Stimulated activated CD8-positive, alpha-beta memory T cell treated with anti-CD3 and anti-CD28 coated beads, Interleukin-4, amount 100 ng/mL, for 24 hours (primary cell): ENCODE measurements around the gene REPIN1.

ENCODE experiments used
- DNase-seq: peaks from one replicate; pipeline ENCODE4 v3.0.0-alpha.2; 2020; ENCODE audit warnings: low read depth

REPIN1 gene

GRCh38 chr7:150360363-150361058 lies 8.1 kb upstream of the REPIN1 start:
- no peak for DNase-seq

- no peak for DNase-seq
These were observed 7.2 kb upstream of the REPIN1 start for GRCh38 chr7:150361402-150361801.

- DNase-seq: no peak
These were observed 6.6 kb upstream of the REPIN1 start for GRCh38 chr7:150361807-150362621.

- DNase-seq: no peak
These were observed 5.3 kb upstream of the REPIN1 start for GRCh38 chr7:150363370-150363769.

DNA sequence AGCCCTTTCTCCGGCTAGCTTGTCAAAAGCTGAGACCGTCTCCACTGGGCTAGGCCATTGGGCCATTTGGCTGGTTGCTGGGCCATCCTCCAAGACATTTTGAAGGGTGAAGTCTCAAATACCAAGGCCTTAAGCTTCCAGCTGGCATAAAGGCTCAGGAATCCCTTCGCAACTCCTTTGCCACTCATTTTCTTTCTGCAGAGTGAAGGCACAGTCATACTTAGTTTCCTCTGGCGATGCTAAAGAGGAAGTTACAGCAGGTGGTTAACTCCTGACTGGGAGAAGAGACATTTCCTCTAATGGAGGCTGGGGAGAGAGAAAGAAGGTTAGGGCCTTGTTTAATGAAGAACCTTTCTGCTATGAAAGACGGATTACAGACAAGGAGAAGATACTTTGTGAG lies 4.8 kb upstream of the REPIN1 start:
- DNase-seq: no peak

DNA sequence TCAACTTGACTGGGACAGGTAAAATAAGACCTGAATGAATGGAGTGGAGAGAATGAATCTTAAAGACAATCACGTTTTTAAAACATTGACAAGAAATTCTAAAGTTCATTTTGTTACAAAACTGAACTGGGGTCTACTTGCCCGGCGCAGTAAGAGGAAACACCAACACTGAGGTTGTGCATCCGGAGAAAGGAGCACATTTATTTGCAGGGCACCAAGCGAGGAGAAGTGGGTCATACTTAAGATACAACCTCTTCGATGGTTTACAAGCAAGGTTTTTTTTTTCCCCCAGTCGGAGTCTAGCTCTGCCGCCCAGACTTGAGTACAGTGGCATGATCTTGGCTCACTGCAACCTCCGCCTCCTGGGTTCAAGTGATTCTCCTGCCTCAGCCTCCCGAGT lies 3.4 kb upstream of the REPIN1 start:
- DNase-seq: no peak

DNA sequence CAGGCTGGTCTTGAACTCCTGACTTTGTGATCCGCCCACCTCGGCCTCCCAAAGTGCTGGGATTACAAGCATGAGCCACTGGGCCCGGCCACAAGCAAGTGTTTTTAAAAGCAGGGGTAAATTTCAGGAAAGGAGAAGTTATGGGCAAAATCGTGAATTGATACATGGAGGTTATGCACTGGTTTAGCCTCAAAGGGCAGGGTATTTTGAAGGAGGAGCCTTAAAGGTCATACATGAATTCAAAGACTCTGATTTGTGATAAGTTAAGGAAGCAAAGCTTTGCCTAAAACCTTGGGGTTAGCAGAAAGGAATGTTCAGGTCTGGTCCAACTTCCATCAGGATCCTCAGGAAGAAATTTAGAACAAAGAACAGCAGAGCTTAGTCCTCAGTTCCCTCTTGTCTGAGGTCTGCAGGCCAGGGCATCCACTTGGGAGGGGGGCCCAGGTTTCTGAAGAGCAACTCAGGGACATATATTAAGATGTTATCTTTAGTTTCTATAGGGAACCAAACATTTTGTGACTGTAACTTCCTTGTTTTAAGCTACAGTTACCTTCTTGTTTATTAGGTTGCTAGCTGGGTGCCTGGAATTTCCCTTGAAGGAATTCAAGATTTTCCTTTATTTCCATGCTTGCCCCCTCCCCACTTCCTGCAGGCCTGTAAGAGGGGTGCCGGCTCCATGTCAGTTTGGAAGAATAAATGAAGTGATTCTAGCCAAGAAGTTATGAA lies 2.8 kb upstream of the REPIN1 start:
- DNase-seq: no peak

DNA sequence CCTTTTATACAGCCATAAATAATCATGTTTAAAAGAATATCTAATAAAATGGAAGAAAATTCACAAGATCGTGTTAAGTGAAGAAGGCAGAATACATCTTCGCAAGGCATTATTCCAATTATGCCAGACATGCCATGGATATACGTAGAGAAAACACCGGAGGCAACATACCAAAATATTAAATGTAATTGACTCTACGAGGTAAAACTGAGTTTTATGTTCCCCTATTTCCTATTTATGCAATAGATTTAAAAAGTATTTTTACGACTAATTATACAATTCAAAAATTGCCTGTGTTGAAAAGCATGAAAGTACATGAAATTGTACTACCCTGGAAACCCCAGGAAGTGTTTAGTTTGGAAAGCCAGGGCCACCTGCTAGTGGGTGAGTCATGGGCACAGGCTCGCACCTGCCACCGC lies 936 bp upstream of the REPIN1 start:
- no peak for DNase-seq

DNA sequence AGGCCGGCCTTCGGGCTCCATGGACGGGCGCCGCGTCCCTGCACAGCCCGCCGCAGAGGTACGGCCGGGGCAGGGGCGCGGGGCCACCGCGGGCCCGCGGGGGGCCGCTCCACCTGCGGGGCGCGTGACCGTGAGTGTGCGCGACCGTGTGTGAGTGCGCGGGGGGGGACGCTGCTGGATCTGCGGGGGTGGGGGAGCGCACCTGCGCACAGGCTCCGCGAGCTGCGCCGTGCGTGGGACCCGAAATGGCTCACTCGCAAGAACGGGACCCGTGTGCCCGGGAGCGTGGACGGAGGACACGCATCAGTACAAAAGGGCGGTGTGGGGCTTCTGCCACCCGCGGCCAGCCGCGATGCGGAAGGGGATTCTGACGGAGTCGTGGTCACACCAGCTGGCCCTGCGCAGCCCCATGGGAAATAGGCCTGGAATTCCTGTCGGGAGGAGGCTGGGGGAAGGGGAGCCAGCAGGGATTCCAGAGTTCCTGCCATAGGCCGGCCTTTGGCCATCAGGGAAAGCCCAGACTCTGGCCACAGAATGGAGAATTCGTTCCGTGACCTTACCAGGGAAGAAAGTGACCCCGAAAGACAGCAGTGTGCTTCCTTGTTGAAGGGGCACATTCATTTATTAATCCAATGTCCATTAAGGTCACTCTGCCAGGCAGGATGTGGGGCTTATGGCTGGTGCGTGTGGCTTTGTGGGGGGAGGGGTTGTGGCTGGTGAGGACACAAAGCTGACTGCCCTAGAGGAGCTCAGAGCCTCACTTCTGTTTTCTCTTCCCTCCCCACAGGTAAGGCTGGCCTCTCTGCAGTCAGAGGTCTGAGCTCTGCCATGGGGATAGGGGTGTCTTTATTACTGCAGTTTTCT lies 494 bp downstream of the REPIN1 start:
- no peak for DNase-seq

DNA sequence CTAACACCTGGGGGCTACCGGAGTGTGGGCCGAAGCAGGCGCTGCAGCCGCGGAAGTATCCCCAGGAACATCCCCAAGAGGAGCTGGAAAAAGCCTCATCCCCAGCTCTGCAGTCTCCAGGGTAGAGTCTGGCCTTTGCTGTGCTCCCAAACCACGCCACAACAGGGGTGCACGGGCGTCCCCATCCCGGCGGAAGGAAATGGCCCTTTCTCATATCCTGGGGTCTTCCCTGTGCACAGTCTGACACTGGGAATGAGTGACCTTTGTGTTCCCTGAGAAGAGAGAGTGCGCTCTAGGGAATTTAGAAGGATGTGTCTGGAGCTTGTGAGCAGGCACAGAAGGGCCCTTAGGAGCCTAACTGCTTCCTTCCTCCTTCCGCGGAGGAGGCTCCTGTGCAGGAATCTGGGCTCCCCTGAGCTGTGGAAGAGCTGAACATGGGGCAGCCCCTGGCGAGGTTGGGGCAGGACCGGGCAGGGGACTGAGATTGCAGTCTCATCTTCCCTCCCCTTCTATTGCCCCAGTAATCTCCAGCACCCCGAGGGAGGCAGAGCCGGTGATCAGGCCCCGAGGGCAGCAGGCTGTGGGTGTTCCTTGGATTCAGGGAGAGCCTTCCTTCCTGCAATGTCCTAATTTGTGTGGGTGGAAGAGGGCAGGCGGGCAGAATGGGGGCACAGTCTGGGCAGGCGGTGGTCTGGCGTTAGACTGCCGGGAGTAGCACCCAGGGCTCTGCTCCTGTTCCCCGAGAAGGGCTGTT lies 1.3 kb downstream of the REPIN1 start:
- no peak for DNase-seq

DNA sequence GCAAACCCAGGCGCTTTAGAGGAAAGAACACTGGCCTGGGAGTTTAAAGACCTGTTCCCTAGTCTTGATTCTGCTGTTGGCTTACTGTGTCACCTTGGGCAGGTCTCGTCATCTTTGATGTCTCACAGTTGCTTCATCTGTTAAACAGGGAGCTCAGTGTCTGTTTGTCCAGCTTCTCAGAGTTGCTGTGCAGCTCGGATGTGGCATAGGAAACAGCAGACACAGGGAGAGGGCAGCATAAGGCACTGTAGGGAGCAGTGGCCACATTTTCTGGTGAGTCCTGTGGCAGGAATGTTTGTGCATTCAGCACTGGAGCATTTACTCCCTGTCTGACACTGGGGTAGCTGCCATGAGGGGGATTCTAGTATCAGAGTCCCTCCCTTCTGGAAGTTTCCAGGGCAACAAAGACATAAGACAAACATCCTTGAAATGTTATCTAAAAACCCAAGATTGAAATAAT lies 2.0 kb downstream of the REPIN1 start:
- DNase-seq: no peak

DNA sequence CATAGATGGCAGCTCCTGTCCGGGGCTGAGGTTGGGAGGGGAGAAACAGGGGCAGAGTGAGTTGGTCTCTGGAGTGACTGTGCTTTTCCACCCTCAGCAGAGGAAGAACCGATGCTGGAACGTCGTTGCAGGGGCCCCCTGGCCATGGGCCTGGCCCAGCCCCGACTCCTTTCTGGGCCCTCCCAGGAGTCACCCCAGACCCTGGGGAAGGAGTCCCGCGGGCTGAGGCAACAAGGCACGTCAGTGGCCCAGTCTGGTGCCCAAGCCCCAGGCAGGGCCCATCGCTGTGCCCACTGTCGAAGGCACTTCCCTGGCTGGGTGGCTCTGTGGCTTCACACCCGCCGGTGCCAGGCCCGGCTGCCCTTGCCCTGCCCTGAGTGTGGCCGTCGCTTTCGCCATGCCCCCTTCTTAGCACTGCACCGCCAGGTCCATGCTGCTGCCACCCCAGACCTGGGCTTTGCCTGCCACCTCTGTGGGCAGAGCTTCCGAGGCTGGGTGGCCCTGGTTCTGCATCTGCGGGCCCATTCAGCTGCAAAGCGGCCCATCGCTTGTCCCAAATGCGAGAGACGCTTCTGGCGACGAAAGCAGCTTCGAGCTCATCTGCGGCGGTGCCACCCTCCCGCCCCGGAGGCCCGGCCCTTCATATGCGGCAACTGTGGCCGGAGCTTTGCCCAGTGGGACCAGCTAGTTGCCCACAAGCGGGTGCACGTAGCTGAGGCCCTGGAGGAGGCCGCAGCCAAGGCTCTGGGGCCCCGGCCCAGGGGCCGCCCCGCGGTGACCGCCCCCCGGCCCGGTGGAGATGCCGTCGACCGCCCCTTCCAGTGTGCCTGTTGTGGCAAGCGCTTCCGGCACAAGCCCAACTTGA lies 2.7 kb downstream of the REPIN1 start:
- no peak for DNase-seq

DNA sequence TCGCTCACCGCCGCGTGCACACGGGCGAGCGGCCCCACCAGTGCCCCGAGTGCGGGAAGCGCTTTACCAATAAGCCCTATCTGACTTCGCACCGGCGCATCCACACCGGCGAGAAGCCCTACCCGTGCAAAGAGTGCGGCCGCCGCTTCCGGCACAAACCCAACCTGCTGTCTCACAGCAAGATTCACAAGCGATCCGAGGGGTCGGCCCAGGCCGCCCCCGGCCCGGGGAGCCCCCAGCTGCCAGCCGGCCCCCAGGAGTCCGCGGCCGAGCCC lies 3.3 kb downstream of the REPIN1 start:
- DNase-seq: no peak

GRCh38 chr7:150372271-150373048 lies 3.8 kb downstream of the REPIN1 start:
- DNase-seq: no peak

DNA sequence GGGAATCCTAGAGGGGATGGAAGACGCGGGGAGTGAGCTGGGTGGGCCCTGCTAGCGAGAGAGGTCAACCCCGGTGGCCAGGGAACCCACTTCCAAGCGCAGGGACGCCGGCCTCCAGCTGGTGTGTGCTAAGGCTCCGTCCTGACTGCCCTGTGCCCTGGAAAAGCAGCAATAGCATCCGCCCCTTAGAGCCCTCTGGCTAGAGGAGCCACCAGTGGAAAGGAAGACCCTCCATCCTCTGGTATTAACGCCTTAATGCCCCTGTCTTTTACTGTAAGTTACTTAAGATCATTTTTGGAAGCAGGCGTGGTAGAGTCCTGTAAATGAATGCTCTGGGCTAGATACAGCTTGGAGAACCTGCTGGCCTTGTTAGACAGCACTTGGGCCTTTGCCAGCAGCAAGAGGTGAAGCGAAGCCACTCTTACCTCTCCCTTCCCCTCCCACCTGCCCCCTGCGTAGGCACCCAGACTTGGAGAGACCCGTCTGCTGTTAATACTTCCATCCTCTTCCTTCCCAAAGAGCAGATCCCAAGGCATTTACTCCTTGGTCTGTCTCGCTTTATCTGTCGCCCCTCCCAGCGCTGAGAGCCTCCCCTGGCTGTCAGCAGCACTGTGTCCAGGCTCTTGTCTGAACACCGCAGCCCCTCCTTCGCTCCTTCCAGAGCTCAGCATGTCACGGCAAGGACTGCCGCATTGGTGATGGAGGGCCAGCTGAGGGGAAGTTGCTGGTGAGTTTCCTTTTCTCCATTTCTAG lies 4.6 kb downstream of the REPIN1 start:
- DNase-seq: no peak

DNA sequence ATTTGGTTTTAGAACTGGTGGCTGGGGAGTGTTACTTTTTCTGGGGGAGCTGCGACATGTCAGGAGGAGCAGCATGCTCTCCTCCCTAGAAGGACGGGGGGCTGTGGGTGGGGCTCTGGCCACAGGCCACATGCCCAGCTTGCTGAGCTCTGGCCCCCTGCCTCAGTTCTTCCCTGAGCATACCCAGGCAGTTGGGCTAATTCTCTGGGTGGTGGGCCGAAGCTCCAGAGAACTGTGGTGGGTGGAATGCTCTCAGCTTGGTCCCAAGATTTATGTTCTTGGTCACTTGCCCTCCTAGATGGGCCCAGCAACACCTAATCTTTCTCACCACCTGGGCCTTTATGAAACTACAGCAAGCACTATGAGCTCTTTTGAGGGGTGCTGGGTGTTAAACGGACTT lies 5.4 kb downstream of the REPIN1 start:
- no peak for DNase-seq

DNA sequence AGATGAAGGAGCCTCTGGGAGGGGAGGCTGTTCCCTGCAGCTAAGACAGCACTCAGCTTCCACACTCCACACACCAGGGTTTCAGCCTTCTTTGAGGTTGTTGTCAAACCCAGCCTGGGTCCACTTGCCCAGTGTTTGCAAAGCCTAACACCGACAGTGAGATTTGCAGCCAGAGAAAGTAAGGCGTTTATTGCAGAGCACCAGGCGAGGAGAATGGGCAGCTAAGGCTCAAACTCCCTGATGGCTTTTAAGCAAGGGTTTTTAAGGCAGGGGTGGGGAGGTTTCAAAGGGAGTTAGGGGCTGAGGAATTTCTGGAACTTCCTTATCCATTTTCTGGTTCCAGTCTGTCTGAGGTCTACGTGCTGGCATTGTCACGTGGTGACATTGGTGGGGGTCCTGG lies 5.8 kb downstream of the REPIN1 start:
- DNase-seq: no peak

DNA sequence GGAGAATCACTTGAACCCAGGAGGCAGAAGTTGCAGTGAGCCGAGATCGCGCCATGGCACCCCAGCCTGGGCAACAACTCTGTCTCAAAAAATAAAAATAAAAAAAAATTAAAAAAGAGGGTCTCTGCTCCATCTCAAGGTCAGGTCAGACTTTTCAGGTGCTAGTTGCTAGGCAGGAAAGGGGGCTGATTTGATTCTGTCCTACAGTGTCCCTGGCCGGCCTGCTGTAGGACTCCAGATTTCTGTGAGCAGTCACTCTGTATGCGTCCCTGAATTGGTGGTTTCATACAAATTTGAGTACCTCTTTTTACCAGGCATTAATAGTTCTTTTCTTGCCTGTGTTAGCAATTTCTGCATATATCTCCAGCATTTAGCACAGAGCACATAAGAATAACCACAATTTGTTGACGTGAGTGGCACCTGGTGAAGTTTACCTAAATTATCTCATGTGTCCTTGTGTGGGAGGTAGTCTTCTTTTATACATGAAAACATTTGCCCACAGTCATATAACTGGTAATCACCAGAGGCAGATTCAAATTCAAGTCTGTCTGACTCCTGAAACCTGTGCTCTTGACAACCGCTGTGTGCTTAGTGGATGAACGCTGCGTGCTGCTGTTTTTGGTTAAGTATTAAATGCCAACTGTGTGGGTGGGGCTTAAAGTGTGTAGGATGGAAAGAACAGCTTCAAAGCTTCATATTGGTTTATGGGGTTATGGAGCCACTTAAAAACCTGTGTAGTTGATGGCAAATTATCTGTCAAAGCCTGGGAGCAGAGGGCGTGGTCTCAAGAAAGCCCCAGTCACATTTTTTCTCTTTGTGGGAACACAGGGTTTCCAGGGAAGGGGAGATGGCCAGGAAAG lies 7.3 kb downstream of the REPIN1 start:
- no peak for DNase-seq
